Measurements from ENCODE around the gene DCP1A. TPM values are rescaled to one million over a fixed set of nuclear protein-coding genes. Genes with fewer than 3 reads are reported as not detected.
A peak's percentile ranks its signal among the peaks of the same experiment; 100 is the strongest.

DCP1A gene
- total and polyA plus RNA-seq, 2 of the 13 experiments (the other 11 are each of a cell fraction or from before 2014, with no cell fraction given), result 14.2 to 41.2 TPM

DNA sequence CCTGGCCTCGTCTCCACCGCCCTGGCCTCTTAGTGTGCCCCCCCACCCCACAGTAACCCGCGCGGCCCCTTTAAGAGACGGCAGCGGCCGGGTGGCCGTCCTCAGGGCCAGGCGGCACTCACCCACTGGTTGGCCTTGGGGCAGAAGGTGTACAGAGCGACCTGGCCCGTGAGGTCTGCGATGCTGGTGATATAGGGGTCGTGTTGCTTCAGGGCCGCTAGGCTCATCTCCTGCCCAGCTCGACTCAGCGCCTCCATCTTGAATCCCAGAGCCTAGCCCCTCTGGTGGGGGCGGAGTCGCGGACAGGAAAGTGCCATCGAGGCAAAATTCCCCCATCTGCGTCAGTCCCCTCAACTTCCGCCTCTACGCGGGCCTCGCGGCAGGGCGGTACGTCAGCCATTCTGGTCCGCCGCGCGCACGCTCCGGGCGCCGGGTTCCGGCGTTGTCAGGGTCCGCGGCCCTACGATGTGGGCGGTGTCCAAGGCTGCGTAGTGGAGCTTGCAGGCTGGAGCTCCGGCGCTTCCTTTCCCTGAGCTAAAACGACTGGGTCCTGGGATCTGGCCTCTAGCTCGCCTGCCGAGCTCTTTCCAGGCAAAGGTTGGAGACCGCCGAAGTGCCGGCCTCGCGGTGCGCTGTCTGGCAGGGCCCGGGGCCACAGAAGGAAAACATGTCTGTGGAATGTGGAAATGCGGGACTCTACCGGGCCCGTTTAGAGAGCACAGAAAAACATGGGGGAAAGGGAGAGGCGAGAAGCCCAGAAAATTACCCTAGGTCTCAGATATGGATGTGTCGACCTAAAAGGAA is at the start of gene DCP1A (continued):
- TF ChIP-seq MBD4 (IDR thresholded peaks at IDR 0.05; ENCODE audit: borderline replicate concordance, low read length) (no peak), ZNF24 (IDR thresholded peaks at IDR 0.05) (peak; percentile 82), WIZ (CRISPR knock-in tag; IDR thresholded peaks at IDR 0.05) (no peak; the same call in 1 of the 2 replicates), SP5 (CRISPR knock-in tag; IDR thresholded peaks at IDR 0.05; ENCODE audit: borderline replicate concordance, low read depth) (peak; percentile 95), ZNF558 (CRISPR knock-in tag; IDR thresholded peaks at IDR 0.05; ENCODE audit: borderline replicate concordance) (peak; percentile 95; the same call in 1 of the 2 replicates), DMAP1 (CRISPR knock-in tag; IDR thresholded peaks at IDR 0.05) (peak; percentile 97), RXRA (CRISPR knock-in tag; IDR thresholded peaks at IDR 0.05) (peak; percentile 88), LCORL (IDR thresholded peaks at IDR 0.05) (no peak), LCORL (CRISPR knock-in tag; IDR thresholded peaks at IDR 0.05) (peak; percentile 97), MAFF (IDR thresholded peaks at IDR 0.05; ENCODE audit: low read depth, low read length) (peak; percentile 90), ZNF567 (CRISPR knock-in tag; IDR thresholded peaks at IDR 0.05; ENCODE audit: borderline replicate concordance) (peak; percentile 96; the same call in 1 of the 2 replicates), ZNF749 (CRISPR knock-in tag; IDR thresholded peaks at IDR 0.05; ENCODE audit: borderline replicate concordance) (peak; percentile 98), ZNF124 (CRISPR knock-in tag; IDR thresholded peaks at IDR 0.05) (peak; percentile 62)
- TF ChIP-seq, protein P1, sequence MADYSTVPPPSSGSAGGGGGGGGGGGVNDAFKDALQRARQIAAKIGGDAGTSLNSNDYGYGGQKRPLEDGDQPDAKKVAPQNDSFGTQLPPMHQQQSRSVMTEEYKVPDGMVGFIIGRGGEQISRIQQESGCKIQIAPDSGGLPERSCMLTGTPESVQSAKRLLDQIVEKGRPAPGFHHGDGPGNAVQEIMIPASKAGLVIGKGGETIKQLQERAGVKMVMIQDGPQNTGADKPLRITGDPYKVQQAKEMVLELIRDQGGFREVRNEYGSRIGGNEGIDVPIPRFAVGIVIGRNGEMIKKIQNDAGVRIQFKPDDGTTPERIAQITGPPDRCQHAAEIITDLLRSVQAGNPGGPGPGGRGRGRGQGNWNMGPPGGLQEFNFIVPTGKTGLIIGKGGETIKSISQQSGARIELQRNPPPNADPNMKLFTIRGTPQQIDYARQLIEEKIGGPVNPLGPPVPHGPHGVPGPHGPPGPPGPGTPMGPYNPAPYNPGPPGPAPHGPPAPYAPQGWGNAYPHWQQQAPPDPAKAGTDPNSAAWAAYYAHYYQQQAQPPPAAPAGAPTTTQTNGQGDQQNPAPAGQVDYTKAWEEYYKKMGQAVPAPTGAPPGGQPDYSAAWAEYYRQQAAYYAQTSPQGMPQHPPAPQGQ (CRISPR knock-in tag; IDR thresholded peaks at IDR 0.05; ENCODE audit: borderline replicate concordance), result no peak
- TF ChIP-seq, protein P2, sequence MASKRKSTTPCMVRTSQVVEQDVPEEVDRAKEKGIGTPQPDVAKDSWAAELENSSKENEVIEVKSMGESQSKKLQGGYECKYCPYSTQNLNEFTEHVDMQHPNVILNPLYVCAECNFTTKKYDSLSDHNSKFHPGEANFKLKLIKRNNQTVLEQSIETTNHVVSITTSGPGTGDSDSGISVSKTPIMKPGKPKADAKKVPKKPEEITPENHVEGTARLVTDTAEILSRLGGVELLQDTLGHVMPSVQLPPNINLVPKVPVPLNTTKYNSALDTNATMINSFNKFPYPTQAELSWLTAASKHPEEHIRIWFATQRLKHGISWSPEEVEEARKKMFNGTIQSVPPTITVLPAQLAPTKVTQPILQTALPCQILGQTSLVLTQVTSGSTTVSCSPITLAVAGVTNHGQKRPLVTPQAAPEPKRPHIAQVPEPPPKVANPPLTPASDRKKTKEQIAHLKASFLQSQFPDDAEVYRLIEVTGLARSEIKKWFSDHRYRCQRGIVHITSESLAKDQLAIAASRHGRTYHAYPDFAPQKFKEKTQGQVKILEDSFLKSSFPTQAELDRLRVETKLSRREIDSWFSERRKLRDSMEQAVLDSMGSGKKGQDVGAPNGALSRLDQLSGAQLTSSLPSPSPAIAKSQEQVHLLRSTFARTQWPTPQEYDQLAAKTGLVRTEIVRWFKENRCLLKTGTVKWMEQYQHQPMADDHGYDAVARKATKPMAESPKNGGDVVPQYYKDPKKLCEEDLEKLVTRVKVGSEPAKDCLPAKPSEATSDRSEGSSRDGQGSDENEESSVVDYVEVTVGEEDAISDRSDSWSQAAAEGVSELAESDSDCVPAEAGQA (IDR thresholded peaks at IDR 0.05; ENCODE audit: low read depth), result peak; percentile 96
- TF ChIP-seq, protein P2 (CRISPR knock-in tag; IDR thresholded peaks at IDR 0.05; ENCODE audit: borderline replicate concordance), result peak; percentile 9; the same call in 1 of the 2 replicates
- TF ChIP-seq, protein P3, sequence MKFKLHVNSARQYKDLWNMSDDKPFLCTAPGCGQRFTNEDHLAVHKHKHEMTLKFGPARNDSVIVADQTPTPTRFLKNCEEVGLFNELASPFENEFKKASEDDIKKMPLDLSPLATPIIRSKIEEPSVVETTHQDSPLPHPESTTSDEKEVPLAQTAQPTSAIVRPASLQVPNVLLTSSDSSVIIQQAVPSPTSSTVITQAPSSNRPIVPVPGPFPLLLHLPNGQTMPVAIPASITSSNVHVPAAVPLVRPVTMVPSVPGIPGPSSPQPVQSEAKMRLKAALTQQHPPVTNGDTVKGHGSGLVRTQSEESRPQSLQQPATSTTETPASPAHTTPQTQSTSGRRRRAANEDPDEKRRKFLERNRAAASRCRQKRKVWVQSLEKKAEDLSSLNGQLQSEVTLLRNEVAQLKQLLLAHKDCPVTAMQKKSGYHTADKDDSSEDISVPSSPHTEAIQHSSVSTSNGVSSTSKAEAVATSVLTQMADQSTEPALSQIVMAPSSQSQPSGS (CRISPR knock-in tag; IDR thresholded peaks at IDR 0.05), result peak; percentile 95
- TF ChIP-seq, protein P4, sequence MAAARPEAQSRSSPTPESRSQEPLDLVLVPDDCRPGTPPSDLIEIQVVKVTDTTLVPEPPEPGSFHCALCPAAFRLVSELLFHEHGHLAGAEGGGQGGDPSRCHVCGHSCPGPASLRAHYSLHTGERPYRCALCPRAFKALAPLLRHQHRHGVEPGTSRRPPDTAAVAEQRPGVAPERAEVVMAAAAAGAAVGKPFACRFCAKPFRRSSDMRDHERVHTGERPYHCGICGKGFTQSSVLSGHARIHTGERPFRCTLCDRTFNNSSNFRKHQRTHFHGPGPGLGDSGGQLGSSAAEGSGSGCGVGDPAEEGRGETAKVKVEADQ (CRISPR knock-in tag; IDR thresholded peaks at IDR 0.05; ENCODE audit: borderline replicate concordance), result peak; percentile 98
- TF ChIP-seq, protein P5, sequence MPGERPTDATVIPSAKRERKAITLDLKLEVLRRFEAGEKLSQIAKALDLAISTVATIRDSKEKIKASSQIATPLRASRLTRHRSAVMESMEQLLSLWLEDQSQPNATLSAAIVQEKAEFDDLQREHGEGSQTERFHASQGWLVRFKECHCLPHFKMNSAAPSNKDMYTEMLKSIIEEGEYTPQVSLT (CRISPR knock-in tag; IDR thresholded peaks at IDR 0.05; ENCODE audit: borderline replicate concordance, low read depth), result no peak
